NK-92 (cell line): ENCODE measurements around the gene IGSF21.

Experiments
- DNase-seq: peaks from one replicate; lab custom pipeline; 2025; ENCODE audit not compliant: unreplicated experiment; lab: John Stamatoyannopoulos, UW

The IGSF21 gene

DNA sequence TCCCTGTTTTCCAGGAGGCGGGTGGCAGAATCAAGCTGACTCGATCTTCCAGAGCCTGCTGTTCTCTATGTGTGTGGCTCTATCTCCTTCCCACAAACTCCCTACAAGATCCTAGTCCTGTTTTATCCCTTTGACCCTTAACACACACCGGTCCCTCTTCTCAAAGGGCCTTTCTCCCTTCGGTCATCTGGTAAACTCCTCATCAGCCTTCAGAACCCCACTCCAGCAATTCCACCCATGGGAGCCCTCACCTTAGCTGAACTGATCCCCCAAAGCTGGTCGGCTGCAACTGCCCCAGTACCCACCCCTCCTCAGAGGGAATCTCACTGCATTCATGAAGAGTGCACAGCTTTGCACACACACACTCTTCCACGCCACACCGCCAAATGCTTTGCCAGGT is 184.9 kb downstream of the IGSF21 start:
- no peak for DNase-seq

DNA sequence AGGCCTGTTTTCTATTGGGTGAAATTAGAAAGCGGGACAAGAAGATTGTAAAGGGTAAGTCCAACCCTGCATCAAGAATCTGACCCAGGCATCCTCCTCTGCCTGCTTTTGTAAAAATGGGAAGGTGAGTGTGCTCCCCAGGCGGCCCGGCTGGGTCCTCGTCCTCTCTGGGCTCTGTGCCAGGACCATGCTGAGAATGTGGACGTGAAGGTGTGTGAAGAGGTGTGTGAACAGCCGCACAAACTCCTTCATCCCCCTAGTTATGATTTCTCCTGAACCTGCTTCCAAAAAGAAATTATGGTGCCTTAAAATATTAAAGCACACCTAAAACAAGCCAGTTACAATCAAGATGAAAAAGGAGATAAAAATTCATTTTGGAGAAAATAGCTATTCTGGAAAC is 185.7 kb downstream of the IGSF21 start:
- no peak for DNase-seq

DNA sequence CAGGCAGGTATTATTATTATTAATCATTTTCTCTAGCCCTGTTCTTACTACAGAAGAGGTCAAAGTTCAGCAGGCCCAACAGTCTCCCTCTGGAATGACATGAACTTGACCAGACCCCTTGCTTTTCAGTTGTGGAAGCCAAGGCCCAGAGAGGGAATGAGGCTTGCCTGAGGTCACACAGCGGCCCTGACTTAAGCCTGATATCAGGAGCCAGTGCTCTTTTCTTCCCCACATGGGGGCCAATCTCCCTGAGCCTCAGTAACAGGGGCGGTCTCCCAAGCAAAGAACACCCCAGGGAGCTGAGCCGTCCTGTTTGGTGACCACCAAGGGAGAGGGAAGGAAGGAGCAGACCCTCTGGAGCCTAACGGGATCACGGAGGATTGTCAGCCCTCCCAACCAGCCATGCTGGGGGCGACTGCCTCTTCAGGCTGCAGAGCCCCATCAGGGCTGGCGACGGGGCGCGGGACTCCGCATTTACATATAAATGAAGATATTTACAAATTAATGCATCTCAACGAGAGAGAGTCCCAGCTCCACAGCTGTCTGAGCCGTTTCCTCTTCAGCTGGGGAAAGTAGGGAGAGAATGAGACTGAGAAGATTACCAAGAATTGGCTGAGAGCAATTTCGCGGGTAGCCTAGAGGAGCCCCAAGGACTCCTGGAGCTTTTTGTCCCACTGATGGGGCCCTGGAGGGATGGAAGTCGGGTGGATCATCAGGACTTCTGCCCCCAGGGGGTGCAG is 187.0 kb downstream of the IGSF21 start:
- no peak for DNase-seq

DNA sequence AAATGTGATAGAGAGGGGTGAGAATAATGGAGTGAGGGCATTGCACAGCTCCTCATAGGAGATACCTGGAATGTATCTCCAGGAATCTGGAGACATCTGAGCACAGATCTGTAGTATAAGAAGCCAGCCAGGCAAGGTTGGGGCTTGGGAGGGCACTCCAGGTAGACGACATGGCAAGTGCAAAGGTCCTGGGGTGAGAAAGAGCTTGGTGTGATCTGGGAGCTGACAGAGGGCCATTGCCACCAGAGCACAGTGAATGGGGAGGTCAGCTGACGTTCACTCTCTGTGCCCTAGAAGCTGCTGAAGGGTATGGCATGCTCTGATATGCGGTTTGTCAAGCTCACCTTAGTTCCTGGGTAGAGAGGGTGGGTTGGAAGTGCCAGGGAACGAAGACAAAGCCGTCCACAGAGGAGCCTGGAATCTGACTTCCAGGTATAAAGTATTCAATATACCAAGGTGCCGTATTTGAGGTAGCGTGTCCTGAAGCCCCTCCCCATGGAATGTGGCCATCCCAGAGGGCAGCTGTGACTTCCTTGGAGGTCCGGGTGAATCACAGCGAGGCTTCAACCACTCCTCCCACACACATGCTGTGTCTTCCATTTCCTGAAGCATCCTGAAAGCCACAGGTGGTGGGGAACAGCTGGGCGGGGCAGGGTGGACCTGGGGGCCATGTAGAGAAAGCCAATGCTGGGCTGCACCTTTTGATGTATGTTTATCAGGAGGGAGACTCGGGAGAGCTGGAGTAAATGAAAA is 190.5 kb downstream of the IGSF21 start:
- DNase-seq, result no peak

DNA sequence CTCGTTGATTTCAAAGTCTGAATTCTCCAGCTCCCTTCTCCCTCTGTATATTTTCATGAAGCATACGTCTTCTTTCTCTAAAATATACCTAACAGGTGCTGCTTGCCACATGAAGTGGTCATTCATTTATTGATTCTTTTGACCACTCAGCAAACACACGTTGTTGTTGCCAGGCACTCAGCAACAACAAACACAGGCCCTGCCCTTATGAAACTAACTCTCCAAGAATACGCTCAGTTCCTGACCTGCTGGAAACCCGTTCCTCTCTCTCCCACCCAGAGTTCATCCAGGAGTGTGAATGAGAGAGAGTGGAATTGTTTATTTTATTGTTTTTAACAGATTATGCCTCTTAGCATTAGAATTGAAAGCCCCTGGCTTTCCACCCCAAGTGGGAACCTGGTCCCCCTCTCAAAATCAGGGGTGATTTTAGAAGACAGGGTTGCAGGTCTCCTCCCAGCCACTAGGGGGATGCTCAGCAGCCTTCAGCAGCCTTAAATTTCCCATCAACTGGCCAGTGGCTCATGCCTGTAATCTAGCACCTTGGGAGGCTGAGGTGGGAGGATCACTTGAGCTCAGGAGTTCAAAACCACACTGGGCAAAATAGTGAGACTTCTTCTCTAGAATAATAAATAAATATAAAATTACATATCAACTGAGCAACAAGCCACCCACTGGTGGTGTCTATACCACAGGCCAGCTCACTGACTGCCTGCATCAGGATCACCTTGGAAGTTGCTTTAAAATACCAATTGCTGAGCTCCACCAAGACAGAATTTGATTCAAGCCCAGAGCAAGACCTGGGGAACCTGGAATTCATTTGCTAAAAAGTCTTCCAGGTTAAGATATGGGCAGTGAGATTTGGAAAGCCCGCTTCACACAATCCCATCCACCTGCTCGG is 192.1 kb downstream of the IGSF21 start:
- no peak for DNase-seq

DNA sequence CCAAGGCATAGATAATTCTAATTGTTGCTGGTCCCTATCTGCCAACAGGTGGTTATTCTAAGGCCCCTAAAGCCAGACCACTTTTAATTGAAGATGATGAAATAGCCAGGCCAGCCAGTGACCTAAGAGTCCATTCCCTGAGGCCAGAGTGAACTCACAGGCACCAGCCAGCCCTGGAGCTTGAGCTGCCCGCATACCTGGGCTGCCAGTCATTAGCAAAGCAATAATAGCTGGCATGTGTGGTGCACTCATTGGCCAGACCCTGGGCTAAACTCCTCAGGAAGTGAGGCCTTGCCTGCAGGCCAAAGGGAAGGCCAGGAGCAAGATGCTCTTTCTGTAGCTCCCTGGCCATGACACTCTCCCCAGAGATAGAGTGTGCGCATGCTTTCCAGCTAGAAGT is 192.8 kb downstream of the IGSF21 start:
- no peak for DNase-seq

DNA sequence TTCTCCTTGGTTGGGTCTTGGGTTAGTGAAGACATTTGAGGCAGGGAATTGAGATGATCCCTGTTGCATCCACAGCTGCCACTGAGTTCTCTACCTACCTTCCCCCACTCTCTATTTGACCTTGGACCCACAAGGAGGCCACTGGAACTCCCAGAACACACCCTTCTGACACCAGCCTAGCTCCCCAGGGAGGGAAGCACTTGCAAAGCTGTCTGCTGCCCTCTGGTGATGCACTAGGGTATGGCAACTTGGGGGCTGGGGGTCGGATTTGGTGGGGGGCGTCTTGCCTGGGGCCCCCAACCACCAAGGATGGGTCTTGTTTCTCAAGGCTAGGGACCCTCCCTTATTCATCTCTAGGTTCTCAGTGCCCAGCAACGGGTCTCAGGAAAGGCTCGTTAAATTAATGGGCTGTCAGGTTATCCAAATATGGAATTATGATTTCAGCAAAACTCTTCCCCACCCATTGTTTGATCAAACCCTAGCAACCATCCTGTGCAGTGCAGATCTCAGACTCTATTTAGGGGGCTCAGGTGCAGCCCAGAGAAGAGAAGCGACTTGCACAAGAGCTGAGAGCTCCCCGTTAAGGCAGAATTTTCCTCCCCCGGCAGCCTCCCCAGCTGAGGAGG is 195.3 kb downstream of the IGSF21 start:
- DNase-seq, result no peak

DNA sequence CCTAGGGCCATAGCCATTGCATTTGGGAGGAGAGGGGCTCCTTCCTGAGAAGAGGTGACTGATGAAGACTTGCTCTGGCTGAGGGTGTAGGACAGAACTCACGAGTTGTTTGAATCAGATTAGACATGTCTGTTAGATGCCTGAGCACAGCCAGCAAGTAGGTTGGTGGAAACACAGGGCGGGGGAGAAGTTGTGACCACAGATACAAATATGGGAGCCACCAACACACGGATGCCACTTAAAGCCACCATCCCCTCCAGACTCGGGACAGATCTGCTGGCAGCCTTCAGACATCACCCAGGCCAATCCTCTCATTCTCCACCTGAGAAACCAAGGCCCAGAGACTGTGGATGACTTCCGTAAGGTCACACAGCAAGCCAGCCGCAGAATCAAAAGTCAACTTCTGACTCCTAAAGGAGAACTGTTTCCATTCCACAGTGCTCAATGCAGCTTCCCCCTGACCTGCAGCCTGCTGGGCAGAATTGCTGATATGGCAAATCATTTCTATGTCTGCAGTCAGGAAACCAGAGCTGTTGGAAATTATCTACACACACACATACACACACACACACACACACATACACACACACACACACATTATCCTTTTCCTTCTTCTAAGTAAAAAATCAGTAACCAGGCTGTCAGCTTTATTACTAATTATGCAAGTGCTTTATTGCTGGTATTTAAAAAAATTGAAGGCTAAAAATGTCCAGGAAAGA is 196.7 kb downstream of the IGSF21 start:
- no peak for DNase-seq

DNA sequence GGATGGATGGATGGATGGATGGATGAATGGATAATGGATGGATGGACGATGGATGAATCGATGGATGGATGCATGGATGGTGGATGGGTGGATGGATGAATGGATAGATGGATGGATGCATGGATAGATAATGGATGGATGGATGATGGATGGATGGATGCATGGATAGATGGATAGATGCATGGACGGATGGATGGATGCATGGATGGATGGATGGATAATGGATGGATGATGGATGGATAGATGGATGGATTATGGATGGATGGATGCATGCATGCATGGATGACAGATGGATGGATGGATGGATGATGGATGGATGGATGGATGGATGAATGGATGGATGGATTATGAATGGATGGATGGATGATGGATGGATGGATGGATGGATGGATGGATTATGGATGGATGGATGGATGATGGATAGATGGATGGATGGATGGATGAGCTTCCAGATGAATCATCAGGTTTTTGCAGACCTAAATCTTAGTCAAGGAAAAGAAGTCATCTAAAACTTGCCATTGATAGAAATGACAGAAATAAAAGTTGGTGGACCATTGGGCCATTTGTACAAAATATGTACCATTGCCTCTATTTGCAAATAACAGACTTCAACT is 197.7 kb downstream of the IGSF21 start:
- no peak for DNase-seq

DNA sequence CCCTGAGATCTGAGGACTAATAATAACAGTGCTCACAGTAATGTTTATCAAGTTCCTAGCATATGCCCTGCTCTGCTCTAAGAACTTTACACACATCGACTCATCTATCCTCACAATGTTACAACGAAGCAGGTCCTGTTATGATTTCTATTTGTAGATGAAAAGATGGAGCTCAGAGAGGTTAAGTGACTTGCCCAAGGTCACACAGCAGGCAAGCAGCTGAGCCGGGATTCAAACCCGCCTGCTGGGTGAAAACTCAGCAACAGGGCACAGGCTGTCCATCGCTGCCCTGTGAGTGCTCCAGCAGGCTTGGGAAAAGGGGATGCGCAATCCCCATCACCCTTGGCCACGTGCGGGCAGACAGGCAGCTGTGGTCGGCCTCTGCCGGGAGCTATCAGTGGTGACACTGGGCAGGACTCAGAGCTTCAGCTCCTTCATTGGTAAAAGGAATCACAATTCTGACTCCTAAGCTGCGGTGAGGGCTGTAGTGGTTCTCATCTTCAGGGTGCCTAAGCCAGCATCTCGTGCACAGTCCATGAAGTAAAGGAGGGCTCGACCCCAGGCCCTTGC is 199.8 kb downstream of the IGSF21 start:
- DNase-seq, result no peak

DNA sequence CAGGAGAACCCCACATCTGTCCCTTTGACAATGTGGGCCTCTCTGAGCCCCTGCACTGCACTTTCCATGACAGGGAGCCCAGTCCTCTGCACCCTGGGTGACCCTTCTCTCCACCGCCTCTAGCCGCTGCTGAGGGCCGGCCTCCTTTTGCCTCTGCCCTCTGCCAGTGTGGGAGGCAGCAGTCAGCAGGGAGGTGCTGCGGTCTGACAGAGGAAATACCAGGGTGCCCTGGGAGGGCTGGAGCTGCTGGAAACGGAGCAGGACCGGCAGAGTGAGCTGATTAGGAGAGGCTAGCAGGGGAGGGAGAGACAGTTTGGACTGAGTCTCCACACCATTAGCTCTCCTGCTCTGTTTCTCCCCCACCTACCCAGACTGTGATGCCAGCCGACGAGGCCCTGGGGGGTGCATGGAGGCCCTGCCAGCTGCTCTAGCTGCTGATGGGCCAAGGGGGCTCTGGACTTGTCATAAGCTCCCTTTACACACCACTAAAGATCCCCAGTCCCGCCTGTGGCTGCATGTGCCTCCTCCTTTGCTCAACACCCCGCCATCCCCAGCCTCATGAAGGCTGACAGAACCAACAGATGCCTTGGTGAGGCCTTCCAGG is 202.1 kb downstream of the IGSF21 start:
- DNase-seq, result no peak

DNA sequence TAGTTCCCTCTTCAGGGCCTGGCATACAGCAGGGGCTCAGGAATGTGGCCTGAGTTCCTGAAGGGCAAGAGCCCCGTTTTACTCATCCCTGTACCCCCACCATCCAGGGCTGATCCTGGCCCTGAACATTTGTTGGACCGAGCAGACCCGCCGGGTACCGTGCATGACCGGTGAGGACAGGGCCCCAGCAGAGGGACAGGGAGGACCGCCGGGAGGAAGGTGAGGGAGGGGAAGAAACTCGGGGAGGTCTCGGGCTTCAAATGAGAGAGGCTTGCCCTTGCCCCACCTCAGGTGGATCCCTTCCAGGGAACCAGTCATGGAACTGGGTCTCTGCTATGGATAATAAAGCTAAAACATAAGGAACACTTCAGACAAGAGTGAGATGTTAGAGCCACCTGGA is 205.4 kb downstream of the IGSF21 start:
- DNase-seq, result no peak

DNA sequence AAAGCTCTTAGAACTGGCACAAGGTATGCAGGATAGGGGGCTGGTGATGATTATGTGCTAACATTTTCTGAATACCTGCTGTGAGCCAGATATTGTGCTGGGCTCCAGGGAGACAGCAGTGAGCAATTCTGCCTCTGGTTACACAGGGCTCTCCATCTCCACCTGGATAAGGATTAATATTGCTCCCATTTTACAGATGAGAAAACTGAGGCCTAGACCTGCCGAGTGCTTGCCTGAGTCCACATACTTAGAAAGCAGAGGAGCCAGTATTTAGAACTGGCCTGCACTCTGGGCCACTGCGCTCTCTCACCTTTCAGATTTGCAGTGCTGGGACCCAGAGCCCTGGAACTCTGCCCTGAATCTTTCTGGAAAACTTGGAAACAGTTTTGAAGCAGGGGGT is 205.9 kb downstream of the IGSF21 start:
- no peak for DNase-seq

DNA sequence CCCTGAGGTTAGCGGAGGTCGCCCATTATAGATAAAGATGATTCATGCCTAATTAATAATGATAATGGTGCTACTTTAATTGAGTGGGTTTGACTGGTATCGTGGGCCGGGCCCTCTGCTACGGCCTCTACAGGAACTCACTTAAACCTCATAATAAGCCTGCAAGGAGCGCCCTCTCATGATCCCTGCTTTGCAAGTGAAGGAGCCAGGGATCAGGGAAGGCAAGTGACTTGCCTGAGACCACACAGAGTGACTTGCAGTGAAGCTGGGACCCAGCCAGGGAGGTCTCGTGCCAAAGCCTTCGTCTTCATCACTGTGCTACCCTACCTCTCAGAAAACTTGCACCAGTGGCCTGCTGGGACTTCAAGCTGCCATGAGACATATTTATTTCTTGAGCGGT is 206.8 kb downstream of the IGSF21 start:
- no peak for DNase-seq

DNA sequence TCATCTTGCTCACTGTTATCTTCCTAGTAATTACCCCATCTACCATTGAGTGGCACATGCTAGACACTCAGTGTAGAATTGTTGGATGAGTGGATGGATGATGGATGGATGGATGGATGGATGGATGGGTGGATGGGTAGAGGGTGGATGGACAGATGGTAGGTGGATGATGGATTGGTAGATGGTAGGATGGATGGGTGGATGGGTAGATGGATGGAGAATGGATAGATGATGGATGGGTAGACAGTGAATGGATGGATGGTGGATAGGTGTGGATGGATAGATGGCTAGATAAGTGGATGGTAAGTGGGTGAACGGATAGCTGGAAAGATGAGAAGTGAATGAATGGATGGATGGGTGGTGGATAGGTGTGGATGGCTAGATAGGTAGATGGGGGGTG is 207.9 kb downstream of the IGSF21 start:
- no peak for DNase-seq

DNA sequence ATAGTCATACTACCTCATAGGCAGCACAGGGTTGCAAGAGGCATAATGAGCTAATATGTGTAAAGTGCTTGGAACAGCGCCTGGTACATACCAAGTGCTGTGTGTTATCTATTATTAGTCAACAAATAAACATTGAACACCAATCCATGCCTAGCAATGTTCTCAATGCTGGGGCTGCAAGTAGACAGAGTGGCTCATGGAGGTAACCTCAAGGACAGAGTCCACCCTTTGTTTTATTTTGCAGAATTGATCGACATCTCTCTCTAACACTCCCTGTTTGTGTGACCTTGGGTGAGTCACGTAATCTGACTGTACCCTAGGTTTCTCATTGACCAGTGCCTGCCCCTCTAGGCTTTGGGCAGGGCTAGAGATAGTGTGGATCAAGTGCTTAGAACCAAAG is 209.2 kb downstream of the IGSF21 start:
- DNase-seq, result no peak

DNA sequence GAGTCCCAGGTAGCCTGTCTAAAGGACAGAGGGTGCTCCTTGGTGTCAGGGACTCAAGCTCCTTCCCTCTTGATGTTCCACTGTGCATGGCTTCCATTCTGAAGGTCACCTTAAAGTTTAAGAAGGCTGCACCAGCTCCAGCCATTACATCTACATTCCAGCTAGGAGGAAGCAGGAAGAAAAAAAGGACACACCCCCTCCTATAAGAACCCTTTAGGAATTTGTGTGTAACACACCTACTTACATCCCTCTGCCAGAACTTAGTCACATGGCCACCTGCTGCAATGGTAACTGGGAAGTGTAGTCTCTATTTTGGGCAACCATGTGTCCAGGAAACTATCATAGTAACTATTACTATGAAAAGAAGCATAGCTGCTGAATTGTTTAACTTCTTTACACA is 211.5 kb downstream of the IGSF21 start:
- no peak for DNase-seq

DNA sequence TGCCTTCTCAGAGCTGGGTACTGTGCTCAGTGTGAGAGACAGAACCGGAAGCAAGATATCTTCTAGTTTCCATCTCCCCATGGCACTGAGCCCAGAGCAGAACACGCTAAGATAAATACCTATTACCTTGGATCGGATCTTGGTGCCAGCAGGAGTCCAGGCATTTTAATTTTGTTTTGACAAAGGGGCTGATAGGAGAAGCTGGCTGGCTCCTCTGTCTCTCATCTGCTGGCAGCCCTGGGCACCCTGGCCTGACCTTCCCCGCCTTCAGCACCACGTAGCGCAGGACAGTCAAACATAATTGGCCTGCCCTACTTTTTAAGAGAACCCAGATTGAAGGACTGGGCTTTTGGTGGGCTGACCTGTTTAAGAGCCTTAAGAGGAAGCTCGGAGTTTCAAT is 212.5 kb downstream of the IGSF21 start:
- no peak for DNase-seq

DNA sequence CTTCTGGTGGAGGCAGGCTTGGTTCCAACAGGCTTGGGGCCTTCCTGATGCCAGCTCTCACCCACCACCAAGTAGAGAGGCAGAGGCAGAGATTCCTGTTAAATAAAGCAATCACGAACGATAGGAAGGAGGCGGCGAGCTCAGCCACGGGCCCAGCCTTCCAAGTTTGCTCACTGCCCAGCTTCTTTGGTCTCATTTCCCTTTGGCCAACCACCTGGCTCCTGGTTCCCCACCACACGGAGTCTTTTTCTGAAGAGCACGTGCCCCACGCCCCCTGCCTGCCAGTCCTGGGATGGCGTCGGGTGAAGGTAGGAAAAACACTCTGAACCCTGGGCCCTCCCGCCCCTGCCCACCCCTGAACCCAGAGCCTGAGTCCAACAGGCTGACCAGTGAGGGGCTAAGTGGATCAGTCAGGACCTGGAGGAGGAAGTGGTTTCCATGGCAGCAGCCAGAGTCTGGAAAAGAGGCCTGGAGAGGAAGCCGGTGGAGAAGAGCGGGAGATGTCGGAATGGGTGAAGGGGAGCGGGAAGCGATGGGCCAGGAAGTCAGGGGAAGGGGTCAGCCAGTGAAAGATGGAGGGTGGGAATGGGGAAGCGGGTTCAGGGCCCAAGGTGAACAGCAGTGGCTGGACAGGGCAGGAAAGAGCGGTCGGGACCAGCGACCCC is 214.9 kb downstream of the IGSF21 start:
- DNase-seq, result no peak
